Dendritic cell treated with granulocyte-macrophage colony-stimulating factor and Interleukin-4, amounts not matched to agents 40 ng/mL and 50 ng/mL, for 4 days (primary cell): ENCODE data around the gene ZFYVE16.
A peak's percentile ranks its signal among the peaks of the same experiment; 100 is the strongest.
"Not testable (repeated sequence)": the region's sequence is repeated elsewhere in the genome, so short reads cannot be mapped to it uniquely, and the experiment has no call there.

ENCODE experiments used
- H3K27ac Mint-ChIP-seq: one replicate; pipeline ENCODE4 v1.8.0; 2022; ENCODE audit warnings: mild to moderate bottlenecking, mixed read lengths
- H3K27me3 Mint-ChIP-seq: one replicate; pipeline ENCODE4 v1.8.0; 2022; ENCODE audit warnings: mild to moderate bottlenecking, mixed read lengths
- H3K36me3 Mint-ChIP-seq: one replicate; pipeline ENCODE4 v1.8.0; 2022; ENCODE audit warnings: low read depth, mixed read lengths
- H3K4me1 Mint-ChIP-seq: one replicate; pipeline ENCODE4 v1.8.0; 2022; ENCODE audit warnings: low read depth, mixed read lengths
- H3K4me3 Mint-ChIP-seq: one replicate; pipeline ENCODE4 v1.8.0; 2022; ENCODE audit warnings: mild to moderate bottlenecking, moderate library complexity, mixed read lengths
- H3K9me3 Mint-ChIP-seq: one replicate; pipeline ENCODE4 v1.8.0; 2022; ENCODE audit warnings: mixed read lengths
- intact Hi-C: fragments of 100-400 bp; cut with micrococcal nuclease; formaldehyde crosslinking; loops from one replicate; pipeline ENCODE4 v1.15.0; 2022

The ZFYVE16 gene

GRCh38 chr5:80399526-80400239 is 8.2 kb upstream of the ZFYVE16 start:
- Mint-ChIP-seq H3K4me1 (peaks cover 23% of the 10 kb centered on the region), H3K36me3 (peaks cover 6% of the 10 kb centered on the region), H3K27ac (peak overlapping the region; percentile 83), H3K4me3 (no peak overlapping the region), H3K27me3 (no peaks in the 10 kb centered on the region), H3K9me3 (no peaks in the 10 kb centered on the region)
- intact Hi-C loops, result loop anchor here (1.0 to 10.0 kb wide), 2 partner anchors 8 to 145 kb away; partner anchors contain the start of gene SERINC5

- H3K9me3 Mint-ChIP-seq, H3K27me3 Mint-ChIP-seq, H3K4me3 Mint-ChIP-seq, H3K36me3 Mint-ChIP-seq: not testable (repeated sequence)
- Mint-ChIP-seq H3K4me1 (peaks cover 23% of the 10 kb centered on the region), H3K27ac (peak overlapping the region; percentile 83)
- intact Hi-C loops, result loop anchor here (10.0 kb wide), 1 partner anchor 146 kb away; the partner anchor contains the start of gene SERINC5
These were observed 7.5 kb upstream of the ZFYVE16 start for GRCh38 chr5:80400368-80400767.

DNA sequence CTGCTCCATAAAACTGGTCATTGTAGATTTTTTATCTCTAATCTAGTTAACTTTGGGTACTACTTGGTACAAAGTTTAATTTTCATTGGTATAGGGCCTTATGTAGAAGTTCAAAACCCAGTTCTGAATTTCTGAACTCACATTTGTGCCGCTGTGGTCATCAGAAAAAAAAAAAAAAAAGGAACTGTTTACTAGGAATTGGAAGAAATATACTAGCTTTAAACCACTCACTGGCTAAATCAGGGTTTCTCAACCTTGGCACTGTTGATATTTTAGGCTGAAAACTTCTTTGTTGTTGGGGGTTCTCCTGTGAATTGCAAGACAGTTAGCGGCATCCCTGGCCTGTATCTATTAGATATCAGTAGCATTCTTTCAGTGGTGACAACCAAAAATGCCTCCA is 4.1 kb upstream of the ZFYVE16 start:
- intact Hi-C loops, result loop anchor here (10.0 kb wide), 1 partner anchor 149 kb away; the partner anchor contains the start of gene SERINC5
- Mint-ChIP-seq H3K36me3 (peaks cover 15% of the 10 kb centered on the region), H3K4me3 (no peak overlapping the region), H3K27me3 (no peaks in the 10 kb centered on the region), H3K9me3 (no peaks in the 10 kb centered on the region), H3K27ac (peak overlapping the region; percentile 66), H3K4me1 (peaks cover 40% of the 10 kb centered on the region)

DNA sequence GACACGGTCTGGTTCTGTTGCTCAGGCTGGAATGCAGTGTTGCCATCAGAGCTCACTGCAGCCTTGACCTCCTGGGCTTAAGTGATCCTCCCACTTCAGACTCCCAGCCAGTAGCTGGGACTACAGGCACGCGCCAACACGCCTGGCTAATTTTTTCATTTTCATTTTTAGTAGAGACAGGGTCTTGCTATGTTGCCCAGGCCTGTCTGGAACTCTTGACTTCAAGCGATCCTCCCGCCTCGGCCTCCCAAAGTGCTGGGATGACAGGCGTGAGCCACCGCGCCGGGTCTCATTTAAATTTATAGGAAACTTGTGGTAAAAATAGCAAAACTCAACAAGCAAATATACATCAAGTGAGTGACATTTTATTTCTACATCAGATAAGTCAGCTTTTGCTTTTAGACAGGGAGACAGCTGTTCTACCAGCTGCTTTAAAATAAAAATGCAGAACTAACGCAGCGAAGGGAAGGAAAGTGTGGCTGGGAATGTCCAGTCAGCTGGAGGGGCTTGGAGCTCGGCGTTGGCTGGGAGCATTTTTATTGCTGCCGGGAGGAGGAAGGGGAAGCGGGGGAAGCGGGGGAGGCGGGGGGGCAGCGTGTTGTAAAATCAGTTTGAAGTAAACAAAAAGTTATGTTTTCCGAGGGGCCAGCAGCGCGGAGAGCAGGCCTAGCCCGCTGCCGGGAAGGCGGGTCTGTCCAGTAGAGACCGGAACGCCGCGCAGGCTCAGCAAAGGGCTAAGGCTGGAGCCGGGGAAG is 707 bp upstream of the ZFYVE16 start:
- Mint-ChIP-seq H3K9me3 (no peaks in the 10 kb centered on the region), H3K4me1 (peaks cover 42% of the 10 kb centered on the region), H3K36me3 (peaks cover 28% of the 10 kb centered on the region), H3K27ac (peak overlapping the region; percentile 99), H3K4me3 (peak overlapping the region; percentile 89), H3K27me3 (no peaks in the 10 kb centered on the region)
- intact Hi-C loops, result loop anchor here (1.0 to 10.0 kb wide), 3 partner anchors 8 to 280 kb away; partner anchors contain the start of gene SERINC5

DNA sequence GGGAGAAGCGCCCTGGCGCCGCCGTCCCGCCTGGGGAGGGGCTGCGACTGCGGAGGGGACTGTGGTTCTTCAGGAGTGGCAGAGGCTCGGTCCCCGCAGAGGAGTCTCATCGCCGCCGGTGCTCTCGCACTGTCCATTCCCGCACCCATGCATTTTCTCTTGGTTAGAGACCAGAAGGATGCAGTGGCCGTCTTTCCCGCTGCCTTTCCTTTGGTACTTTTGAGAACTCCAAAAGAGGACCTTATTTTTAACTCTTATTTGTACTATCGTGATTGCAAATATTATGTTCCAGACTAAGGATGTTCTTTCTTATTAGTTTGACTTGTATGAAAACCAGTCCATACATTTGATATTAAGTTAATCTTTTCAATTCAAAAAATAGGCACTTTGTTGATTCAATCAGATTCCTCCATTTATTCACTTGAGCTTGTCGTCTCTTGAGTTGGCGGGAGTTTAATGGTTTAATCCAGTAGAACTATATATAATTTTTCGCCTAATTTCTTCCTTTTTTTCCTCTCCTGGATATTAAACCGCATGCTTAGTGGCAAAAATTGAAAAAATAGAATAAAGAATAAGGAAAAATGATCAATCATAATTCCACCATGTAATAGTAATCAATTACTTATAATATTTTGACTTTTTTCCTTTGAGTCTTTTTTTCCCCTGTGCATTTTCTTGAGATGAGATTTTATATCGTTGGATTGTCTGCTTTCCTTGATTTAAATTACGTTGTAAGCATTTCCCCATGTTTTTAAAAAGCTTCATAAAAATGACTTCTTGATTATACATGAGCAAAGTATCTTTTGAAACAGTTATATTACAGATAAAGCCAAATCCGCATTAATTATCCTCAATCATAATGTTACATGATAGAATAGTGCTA is 861 bp downstream of the ZFYVE16 start:
- Mint-ChIP-seq H3K27ac (peak overlapping the region; percentile 99), H3K4me3 (peak overlapping the region; percentile 89), H3K36me3 (peaks cover 41% of the 10 kb centered on the region), H3K9me3 (no peaks in the 10 kb centered on the region), H3K27me3 (no peaks in the 10 kb centered on the region), H3K4me1 (peaks cover 47% of the 10 kb centered on the region)
- intact Hi-C loops, result loop anchor here (2.0 to 10.0 kb wide), 3 partner anchors 62 to 281 kb away; partner anchors contain the start of gene SERINC5

DNA sequence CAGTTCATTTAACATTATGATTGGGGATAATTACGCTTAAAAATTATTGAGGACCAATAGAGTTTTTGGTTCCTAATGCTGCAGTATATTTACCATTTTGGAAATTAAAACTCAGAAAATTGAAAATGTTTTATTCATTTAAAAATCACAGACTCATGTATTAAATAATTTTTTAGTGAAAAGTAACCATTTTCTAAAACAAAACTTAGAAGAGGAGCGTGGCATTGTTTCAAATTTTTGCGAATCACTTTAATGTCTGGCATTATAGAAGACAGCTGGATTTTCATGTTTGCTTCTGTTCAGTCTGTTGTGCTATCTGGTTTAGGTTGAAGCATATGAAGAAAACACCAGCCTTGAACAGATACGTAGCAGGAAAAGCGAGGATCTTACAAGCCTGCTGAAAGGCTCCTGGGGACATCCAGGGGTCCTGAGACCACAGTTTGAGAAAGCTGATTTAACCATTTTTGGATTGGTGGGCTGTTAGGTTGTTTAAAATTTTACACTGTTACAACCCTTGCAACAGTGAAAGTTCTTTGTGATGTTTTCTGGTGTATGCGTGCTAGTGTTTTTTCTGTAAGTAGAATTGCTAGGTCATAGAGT is 1.6 kb downstream of the ZFYVE16 start:
- peaks cover 50% of the 10 kb centered on the region for H3K4me1 Mint-ChIP-seq
- H3K9me3 Mint-ChIP-seq, result no peaks in the 10 kb centered on the region
- intact Hi-C loops, result loop anchor here (2.0 to 10.0 kb wide), 3 partner anchors 63 to 282 kb away; partner anchors contain the start of gene SERINC5
- peak overlapping the region; percentile 89 for H3K4me3 Mint-ChIP-seq
- H3K36me3 Mint-ChIP-seq, result peaks cover 48% of the 10 kb centered on the region
- peak overlapping the region; percentile 99 for H3K27ac Mint-ChIP-seq
- no peaks in the 10 kb centered on the region for H3K27me3 Mint-ChIP-seq

DNA sequence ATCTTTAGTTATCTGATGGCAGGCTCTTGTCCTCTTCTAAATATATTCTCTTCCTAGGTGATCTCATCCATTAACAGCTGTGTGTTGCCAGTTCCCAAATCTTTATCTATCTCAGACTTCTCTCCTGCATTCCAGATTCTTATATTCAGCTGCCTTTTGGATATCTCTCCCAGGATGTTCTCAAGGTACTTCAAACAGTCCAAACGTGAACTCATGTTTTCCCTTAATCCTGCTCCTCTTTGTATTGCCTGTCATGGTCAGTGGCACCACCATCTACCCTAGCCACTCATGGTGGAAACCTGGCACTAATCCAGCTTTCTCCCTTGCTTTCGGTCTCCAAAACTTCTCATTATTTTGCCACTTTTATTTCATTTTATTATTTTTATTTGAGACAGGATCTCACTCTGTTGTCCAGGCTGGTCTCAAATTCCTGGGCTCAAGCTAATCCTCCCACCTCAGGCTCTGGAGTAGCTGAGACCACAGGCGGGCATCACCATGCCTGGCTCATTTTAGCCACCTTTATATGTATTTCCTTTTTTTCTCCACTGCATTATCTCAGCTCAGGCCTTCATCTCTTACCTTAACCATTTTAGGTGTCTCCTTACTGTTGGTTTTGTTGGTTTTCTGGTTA is 3.8 kb downstream of the ZFYVE16 start:
- Mint-ChIP-seq H3K4me3 (no peak overlapping the region), H3K4me1 (peaks cover 54% of the 10 kb centered on the region)

DNA sequence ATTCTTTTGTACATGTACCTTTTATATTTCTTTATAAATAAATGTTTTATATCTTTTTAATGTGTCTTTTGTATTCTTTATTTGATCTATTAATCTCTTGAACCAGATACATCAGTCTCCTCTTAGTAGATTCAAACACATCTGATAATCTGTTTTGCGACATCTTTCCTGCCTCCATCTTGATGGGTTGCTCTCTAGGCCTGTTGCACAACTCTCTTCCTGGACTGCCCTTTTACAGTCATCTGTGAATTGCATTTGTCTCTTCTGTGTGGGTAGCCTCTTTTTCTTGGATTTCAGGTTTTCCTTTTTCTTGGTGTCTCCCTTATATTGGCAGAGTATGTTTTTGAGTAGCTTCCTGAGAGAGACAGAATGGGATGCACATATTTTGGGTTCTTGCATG is 6.2 kb downstream of the ZFYVE16 start:
- Mint-ChIP-seq H3K27ac (no peak overlapping the region), H3K9me3 (no peaks in the 10 kb centered on the region), H3K27me3 (no peaks in the 10 kb centered on the region), H3K4me1 (peaks cover 63% of the 10 kb centered on the region), H3K36me3 (peaks cover 84% of the 10 kb centered on the region), H3K4me3 (no peak overlapping the region)
- intact Hi-C loops, result loop anchor here (5.0 kb wide), 1 partner anchor 33 kb away; no protein-coding TSS in a partner anchor

More for the DNA sequence above, 3.8 kb downstream of the ZFYVE16 start:
- Mint-ChIP-seq H3K9me3 (no peaks in the 10 kb centered on the region), H3K27ac (peak overlapping the region; percentile 38), H3K27me3 (no peaks in the 10 kb centered on the region), H3K36me3 (peaks cover 70% of the 10 kb centered on the region)
- intact Hi-C loops, result loop anchor here (5.0 kb wide), 1 partner anchor 36 kb away; no protein-coding TSS in a partner anchor

DNA sequence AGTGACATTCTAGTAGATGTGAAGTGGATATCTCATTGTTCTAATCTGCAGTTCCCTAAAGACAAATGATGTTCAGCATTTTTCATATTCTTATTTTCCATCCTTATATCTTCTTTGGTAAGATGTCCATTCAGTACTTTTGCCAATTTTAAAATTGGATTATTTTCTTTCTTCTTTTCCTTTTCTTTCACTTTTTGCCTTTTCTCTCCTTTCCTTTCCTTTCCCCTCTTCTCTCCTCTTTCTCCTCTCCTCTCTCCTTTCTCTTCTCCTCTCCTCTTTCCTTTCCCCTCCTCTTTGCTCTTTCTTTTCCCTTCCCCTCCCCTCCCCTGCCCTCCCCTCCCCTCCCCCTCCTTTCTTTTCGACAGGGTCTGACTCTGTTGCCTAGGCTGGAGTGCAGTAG is 10.1 kb downstream of the ZFYVE16 start:
- peaks cover 11% of the 10 kb centered on the region for H3K9me3 Mint-ChIP-seq
- H3K27me3 Mint-ChIP-seq, result no peaks in the 10 kb centered on the region
- peaks cover 98% of the 10 kb centered on the region for H3K36me3 Mint-ChIP-seq
- no peak overlapping the region for H3K4me3 Mint-ChIP-seq
- H3K27ac Mint-ChIP-seq, result no peak overlapping the region
- peaks cover 42% of the 10 kb centered on the region for H3K4me1 Mint-ChIP-seq
- intact Hi-C loops, result no loop called here

- Mint-ChIP-seq H3K36me3 (peaks cover 76% of the 10 kb centered on the region), H3K4me1 (peaks cover 19% of the 10 kb centered on the region), H3K9me3 (peaks cover 34% of the 10 kb centered on the region)
- H3K27ac Mint-ChIP-seq, H3K27me3 Mint-ChIP-seq, H3K4me3 Mint-ChIP-seq, intact Hi-C loops: not testable (repeated sequence)
These were observed 16.5 kb downstream of the ZFYVE16 start for GRCh38 chr5:80424365-80424764.

DNA sequence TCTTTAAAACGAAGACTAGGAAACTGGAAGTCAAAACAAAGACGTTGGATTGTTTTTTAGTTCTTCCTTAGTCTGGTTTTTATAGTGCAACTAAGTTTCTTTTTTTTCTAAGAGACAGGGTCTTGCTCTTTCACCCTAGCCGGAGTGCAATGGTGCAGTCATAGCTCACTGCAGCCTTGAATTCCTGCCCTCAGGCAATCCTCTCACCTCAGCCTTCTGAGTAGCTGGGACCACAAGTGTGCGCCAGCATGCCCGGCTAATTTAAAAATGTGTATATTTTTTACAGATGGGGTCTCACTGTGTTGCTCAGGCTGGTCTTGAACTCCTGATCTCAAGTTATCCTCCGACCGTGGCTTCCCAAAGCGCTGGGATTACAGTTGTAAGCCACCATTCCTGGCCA is 27.6 kb downstream of the ZFYVE16 start:
- Mint-ChIP-seq H3K36me3 (peaks cover 49% of the 10 kb centered on the region), H3K27me3 (no peaks in the 10 kb centered on the region), H3K9me3 (peaks cover 6% of the 10 kb centered on the region), H3K27ac (no peak overlapping the region), H3K4me1 (peaks cover 5% of the 10 kb centered on the region), H3K4me3 (no peak overlapping the region)
- intact Hi-C loops, result no loop called here

DNA sequence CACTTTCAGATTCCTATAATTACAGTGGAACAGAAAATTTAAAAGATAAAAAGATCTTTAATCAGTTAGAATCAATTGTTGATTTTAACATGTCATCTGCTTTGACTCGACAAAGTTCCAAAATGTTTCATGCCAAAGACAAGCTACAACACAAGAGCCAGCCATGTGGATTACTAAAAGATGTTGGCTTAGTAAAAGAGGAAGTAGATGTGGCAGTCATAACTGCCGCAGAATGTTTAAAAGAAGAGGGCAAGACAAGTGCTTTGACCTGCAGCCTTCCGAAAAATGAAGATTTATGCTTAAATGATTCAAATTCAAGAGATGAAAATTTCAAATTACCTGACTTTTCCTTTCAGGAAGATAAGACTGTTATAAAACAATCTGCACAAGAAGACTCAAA is 29.5 kb downstream of the ZFYVE16 start:
- Mint-ChIP-seq H3K9me3 (peaks cover 6% of the 10 kb centered on the region), H3K4me1 (peaks cover 15% of the 10 kb centered on the region), H3K27me3 (no peaks in the 10 kb centered on the region), H3K27ac (no peak overlapping the region), H3K4me3 (no peak overlapping the region), H3K36me3 (peaks cover 67% of the 10 kb centered on the region)
- intact Hi-C loops, result no loop called here

DNA sequence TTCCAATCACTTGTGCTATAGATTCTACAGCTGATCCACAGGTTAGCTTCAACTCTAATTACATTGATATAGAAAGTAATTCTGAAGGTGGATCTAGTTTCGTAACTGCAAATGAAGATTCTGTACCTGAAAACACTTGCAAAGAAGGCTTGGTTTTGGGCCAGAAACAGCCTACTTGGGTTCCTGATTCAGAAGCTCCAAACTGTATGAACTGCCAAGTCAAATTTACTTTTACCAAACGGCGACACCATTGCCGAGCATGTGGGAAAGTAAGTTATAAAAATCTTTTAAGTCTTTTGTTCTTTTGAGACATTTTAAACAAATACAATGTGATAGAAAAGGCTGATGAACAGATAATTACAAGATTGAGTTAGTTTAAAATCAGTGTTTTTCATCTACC is 30.9 kb downstream of the ZFYVE16 start:
- H3K4me3 Mint-ChIP-seq, result no peak overlapping the region
- intact Hi-C loops, result no loop called here
- H3K27ac Mint-ChIP-seq, result no peak overlapping the region
- H3K4me1 Mint-ChIP-seq, result peaks cover 15% of the 10 kb centered on the region
- H3K9me3 Mint-ChIP-seq, result peaks cover 6% of the 10 kb centered on the region
- H3K36me3 Mint-ChIP-seq, result peaks cover 81% of the 10 kb centered on the region
- H3K27me3 Mint-ChIP-seq, result no peaks in the 10 kb centered on the region
